ENCODE results near the gene RAMP1. TPM values are rescaled to one million over a fixed set of nuclear protein-coding genes. Genes with fewer than 3 reads are reported as not detected.

The RAMP1 gene
- total RNA-seq, 4 donors from 2014 or later: 0.78 to 4.2 (median 3.0) TPM

- Histone ChIP-seq H3K27ac (no peak overlapping the region), H3K4me1 (peaks cover 6 to 28% of the 10 kb centered on the region in 2 donors), H3K9me3 (no peaks in the 10 kb centered on the region), H3K4me3 (replicated peaks in 1 of 3) (no peak overlapping the region), H3K27me3 (no peaks in the 10 kb centered on the region), H3K36me3 (no peaks in the 10 kb centered on the region)
- 88 to 92% methylated on average over 10 of the region's 12 CpGs for WGBS, 2 donors
- intact Hi-C loops (cut with DNase I): no loop called here
- DNase-seq: no peak
- TF ChIP-seq POLR2A (IDR thresholded peaks at IDR 0.05) (no peak), CTCF (IDR thresholded peaks at IDR 0.05) (no peak)
Measured at GRCh38 chr2:237894986-237895543, 35.6 kb downstream of the RAMP1 start.

GRCh38 chr2:237895544-237896506 lies 36.4 kb downstream of the RAMP1 start:
- intact Hi-C loops (cut with DNase I): no loop called here
- peak; percentile 79 to 86 for DNase-seq

GRCh38 chr2:237896507-237896892 lies 37.1 kb downstream of the RAMP1 start:
- TF ChIP-seq POLR2A (IDR thresholded peaks at IDR 0.05) (no peak), CTCF (IDR thresholded peaks at IDR 0.05) (no peak)
- DNase-seq: no peak
- H3K4me1 ChIP-seq: peaks cover 6 to 28% of the 10 kb centered on the region in 2 donors
- 64 to 69% methylated on average over 7 of the region's 7 CpGs for WGBS, 2 donors
- intact Hi-C loops (cut with DNase I): no loop called here
- no peaks in the 10 kb centered on the region for H3K9me3 ChIP-seq
- H3K27me3 ChIP-seq: no peaks in the 10 kb centered on the region
- H3K27ac ChIP-seq: peak overlapping the region in 1 of 3 donors; percentile 54
- no peaks in the 10 kb centered on the region for H3K36me3 ChIP-seq
- H3K4me3 ChIP-seq (replicated peaks in 1 of 3): no peak overlapping the region

More at GRCh38 chr2:237895544-237896506, 36.4 kb downstream of the RAMP1 start:
- no peak overlapping the region for H3K4me3 ChIP-seq (replicated peaks in 1 of 3)
- peak overlapping the region in 2 of 3 donors; percentile 30 to 54 for H3K27ac ChIP-seq
- H3K36me3 ChIP-seq: no peaks in the 10 kb centered on the region
- TF ChIP-seq CTCF (IDR thresholded peaks at IDR 0.05): no peak
- TF ChIP-seq POLR2A (IDR thresholded peaks at IDR 0.05): no peak
- 59 to 81% methylated on average over 10 to 16 of the region's 27 CpGs for WGBS, 2 donors
- H3K9me3 ChIP-seq: no peaks in the 10 kb centered on the region
- no peaks in the 10 kb centered on the region for H3K27me3 ChIP-seq
- H3K4me1 ChIP-seq: peaks cover 6 to 28% of the 10 kb centered on the region in 2 donors

- Histone ChIP-seq H3K9me3 (no peaks in the 10 kb centered on the region), H3K4me3 (replicated peaks in 1 of 3) (no peak overlapping the region), H3K36me3 (no peaks in the 10 kb centered on the region), H3K4me1 (peaks cover 6 to 28% of the 10 kb centered on the region in 2 donors), H3K27ac (peak overlapping the region in 1 of 3 donors; percentile 54), H3K27me3 (no peaks in the 10 kb centered on the region)
- TF ChIP-seq CTCF (IDR thresholded peaks at IDR 0.05): no peak
- TF ChIP-seq POLR2A (IDR thresholded peaks at IDR 0.05): no peak
- intact Hi-C loops (cut with DNase I): no loop called here
- no peak for DNase-seq
- 91 to 93% methylated on average over 7 of the region's 10 CpGs for WGBS, 2 donors
Measured at GRCh38 chr2:237896956-237897355, 37.5 kb downstream of the RAMP1 start.

DNA sequence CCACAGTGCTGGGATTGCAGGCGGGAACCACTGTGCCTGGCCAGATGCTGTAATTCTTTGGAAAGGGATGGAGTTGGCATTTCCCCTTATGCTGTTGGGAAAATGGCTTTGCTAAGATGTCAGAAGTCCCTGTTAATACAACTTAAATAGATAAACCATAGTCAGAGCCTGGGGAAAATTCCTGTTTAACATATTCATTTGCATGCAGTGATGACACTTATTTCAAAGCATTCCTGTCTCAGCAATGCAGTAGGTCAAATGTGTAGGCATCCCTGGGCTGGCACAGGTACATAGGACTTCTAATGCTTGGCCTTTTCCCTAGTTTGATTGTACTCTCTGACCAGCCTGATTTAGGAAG lies 38.6 kb downstream of the RAMP1 start:
- Histone ChIP-seq H3K27me3 (no peaks in the 10 kb centered on the region), H3K27ac (peak overlapping the region; percentile 2 to 66 (median 50)), H3K36me3 (no peaks in the 10 kb centered on the region), H3K9me3 (no peaks in the 10 kb centered on the region), H3K4me1 (peaks cover 6 to 28% of the 10 kb centered on the region in 2 donors), H3K4me3 (replicated peaks in 1 of 3) (no peak overlapping the region)
- intact Hi-C loops (cut with DNase I): no loop called here
- TF ChIP-seq POLR2A (IDR thresholded peaks at IDR 0.05): no peak
- TF ChIP-seq CTCF (IDR thresholded peaks at IDR 0.05): no peak
- DNase-seq: no peak
- 100% methylated on average over 1 of the region's 1 CpG for WGBS, 2 donors

All from thyroid gland (tissue), 4 donors.